Measurements from ENCODE around the gene NTF4. TPM values are rescaled to one million over a fixed set of nuclear protein-coding genes. Genes with fewer than 3 reads are reported as not detected.

The NTF4 gene
- total and polyA plus RNA-seq, 2 of the 13 experiments (the other 11 are each of a cell fraction or from before 2014, with no cell fraction given) = not detected

DNA sequence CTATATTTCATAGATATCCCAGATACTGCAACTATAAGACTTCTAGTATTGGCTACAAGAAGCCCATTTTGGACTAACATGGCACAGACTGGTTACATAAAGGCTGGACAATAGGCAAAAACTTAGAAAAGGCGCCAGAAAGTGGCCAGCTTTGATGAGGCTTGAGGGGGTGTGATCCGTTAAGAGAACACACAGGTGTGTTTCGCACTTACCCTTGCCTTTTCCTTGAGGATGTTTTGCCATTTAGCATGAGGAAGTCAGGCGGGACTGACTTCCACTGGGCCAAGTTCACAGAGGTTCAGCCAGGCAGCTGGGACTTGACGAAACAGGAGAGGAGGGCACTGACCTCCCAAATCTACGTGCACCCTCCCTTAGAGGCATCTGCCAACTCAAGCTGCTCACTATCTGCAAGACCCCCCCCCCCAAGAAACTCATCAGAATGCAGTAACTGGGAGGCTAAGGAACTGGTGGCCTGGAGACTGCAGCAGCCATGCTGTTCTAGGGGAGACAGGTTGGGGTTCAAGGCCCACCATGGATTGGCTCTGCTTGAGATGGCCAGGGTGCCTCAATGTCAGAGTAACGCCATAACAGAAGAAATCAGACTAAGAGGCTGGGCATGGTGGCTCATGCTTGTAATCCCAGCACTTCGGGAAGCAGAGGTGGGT, 45.1 kb upstream of the NTF4 start (continued):
- TF ChIP-seq, protein P1, sequence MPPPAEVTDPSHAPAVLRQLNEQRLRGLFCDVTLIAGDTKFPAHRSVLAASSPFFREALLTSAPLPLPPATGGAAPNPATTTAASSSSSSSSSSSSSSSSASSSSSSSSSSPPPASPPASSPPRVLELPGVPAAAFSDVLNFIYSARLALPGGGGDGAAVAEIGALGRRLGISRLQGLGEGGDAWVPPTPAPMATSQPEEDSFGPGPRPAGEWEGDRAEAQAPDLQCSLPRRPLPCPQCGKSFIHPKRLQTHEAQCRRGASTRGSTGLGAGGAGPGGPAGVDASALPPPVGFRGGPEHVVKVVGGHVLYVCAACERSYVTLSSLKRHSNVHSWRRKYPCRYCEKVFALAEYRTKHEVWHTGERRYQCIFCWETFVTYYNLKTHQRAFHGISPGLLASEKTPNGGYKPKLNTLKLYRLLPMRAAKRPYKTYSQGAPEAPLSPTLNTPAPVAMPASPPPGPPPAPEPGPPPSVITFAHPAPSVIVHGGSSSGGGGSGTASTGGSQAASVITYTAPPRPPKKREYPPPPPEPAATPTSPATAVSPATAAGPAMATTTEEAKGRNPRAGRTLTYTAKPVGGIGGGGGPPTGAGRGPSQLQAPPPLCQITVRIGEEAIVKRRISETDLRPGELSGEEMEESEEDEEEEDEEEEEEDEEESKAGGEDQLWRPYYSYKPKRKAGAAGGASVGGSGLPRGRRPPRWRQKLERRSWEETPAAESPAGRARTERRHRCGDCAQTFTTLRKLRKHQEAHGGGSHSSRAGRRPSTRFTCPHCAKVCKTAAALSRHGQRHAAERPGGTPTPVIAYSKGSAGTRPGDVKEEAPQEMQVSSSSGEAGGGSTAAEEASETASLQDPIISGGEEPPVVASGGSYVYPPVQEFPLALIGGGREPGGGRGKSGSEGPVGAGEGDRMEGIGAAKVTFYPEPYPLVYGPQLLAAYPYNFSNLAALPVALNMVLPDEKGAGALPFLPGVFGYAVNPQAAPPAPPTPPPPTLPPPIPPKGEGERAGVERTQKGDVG (CRISPR knock-in tag; IDR thresholded peaks at IDR 0.05; ENCODE audit: borderline replicate concordance) = no peak
- TF ChIP-seq SMC3 (IDR thresholded peaks at IDR 0.05; ENCODE audit: low read length) (no peak), POLR2AphosphoS2 (IDR thresholded peaks at IDR 0.05; ENCODE audit: low read depth, low read length) (0 out of 2 replicates have a peak, but pooled peaks have one; percentile 5), NFYB (CRISPR knock-in tag; IDR thresholded peaks at IDR 0.05) (no peak)
- TF ChIP-seq, protein P2, sequence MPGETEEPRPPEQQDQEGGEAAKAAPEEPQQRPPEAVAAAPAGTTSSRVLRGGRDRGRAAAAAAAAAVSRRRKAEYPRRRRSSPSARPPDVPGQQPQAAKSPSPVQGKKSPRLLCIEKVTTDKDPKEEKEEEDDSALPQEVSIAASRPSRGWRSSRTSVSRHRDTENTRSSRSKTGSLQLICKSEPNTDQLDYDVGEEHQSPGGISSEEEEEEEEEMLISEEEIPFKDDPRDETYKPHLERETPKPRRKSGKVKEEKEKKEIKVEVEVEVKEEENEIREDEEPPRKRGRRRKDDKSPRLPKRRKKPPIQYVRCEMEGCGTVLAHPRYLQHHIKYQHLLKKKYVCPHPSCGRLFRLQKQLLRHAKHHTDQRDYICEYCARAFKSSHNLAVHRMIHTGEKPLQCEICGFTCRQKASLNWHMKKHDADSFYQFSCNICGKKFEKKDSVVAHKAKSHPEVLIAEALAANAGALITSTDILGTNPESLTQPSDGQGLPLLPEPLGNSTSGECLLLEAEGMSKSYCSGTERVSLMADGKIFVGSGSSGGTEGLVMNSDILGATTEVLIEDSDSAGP (CRISPR knock-in tag; IDR thresholded peaks at IDR 0.05; ENCODE audit: borderline replicate concordance) = no peak

DNA sequence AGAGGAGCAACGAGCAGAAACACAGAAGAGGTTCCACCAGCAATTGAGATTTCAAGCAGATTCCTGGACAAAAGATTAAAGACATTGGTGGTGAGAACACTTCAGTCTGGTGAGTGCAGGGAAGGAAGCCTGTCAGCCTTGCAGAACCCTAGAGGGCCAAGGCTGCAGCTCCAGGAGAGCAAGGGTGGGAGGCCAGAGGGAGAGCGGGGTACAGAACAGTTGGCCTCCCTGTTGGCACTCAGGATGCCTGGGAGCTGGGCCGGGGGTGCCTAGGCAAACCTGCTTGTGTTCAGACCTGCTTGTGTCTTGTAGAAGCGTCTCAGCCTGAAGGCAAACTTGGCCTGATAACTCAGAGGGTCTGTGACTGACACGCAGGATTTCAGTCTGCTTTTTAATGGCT, 44.4 kb upstream of the NTF4 start:
- ChIA-PET POLR2A (no interaction called here), CTCF (ENCODE audit: low intra/inter-chr PET ratio, low total read pairs) (no interaction called here)
- Histone ChIP-seq H3K27me3 (ENCODE audit: control insufficient read depth in 1 of 2, insufficient read depth in 2 of 2, low read length in 2 of 2) (no peaks in the 10 kb centered on the region), H2AFZ (ENCODE audit: low read length) (no peak overlapping the region), H3K36me3 (replicated peaks in 1 of 2; ENCODE audit: control insufficient read depth in 1 of 2, insufficient read depth in 2 of 2, low read length in 2 of 2) (peaks cover 12 to 51% of the 10 kb centered on the region in 2 experiments; a peak in 4 of 5 replicates), H4K20me1 (ENCODE audit: insufficient read depth, low read length) (peaks cover 19% of the 10 kb centered on the region), H3K9ac (ENCODE audit: insufficient read depth, low read depth, low read length) (no peak overlapping the region), H3K9me3 (ENCODE audit: low read length) (no peaks in the 10 kb centered on the region), H3K27ac (ENCODE audit: extremely low read length, insufficient read depth, low read length) (no peak overlapping the region), H3K79me2 (ENCODE audit: insufficient read depth, low read length) (no peaks in the 10 kb centered on the region), H3K4me1 (ENCODE audit: insufficient read depth, low read length) (peaks cover 15% of the 10 kb centered on the region), H3K4me2 (ENCODE audit: low read depth, low read length) (no peak overlapping the region), H3K4me3 (replicated peaks in 1 of 3; ENCODE audit: insufficient read depth in 1 of 3, low read depth in 2 of 3, low read length in 3 of 3) (no peak overlapping the region)
- TF ChIP-seq AGO2 (optimal IDR thresholded peaks at IDR 0.05; ENCODE audit: low read depth, low read length) (peak; percentile 52), NR2F1 (CRISPR knock-in tag; IDR thresholded peaks at IDR 0.05) (no peak), PAF1 (CRISPR knock-in tag; IDR thresholded peaks at IDR 0.05) (0 out of 2 replicates have a peak, but pooled peaks have one; percentile 12), POLR2G (IDR thresholded peaks at IDR 0.05; ENCODE audit: low read depth, low read length) (peak; percentile 30; the same call in 1 of the 2 replicates)
- FAIRE-seq = no peak
- 100% methylated on average over 4 of the region's 5 CpGs for WGBS (ENCODE audit: low lambda C conversion rate)
- ATAC-seq = no peak
- no TSS peak for BruUV-seq (replicated peaks)
- in situ Hi-C loops (cut with HindIII; ENCODE audit: extremely low pct_ligation_motif_present, low pct_unique_long_range_greater_than_20kb) (no loop called here), intact Hi-C loops (cut with micrococcal nuclease; ENCODE audit: unreplicated experiment) (no loop called here)
- no peak for DNase-seq (ENCODE audit: low spot score)

Measured in HepG2 (cell line).